ENCODE results near the gene CTSD. TPM values are rescaled to one million over a fixed set of nuclear protein-coding genes. Genes with fewer than 3 reads are reported as not detected.
A peak's percentile ranks its signal among the peaks of the same experiment; 100 is the strongest.

Gene CTSD
- total RNA-seq, 2 donors from 2014 or later, result 79.6 to 83.2 TPM

- H3K27me3 Mint-ChIP-seq, result no peaks in the 10 kb centered on the region
- no peak overlapping the region for H3K4me3 Mint-ChIP-seq
- H3K9me3 ChIP-seq (ENCODE audit: control insufficient read depth, low read length, poor library complexity, severe bottlenecking), result no peaks in the 10 kb centered on the region
- no peaks in the 10 kb centered on the region for H3K36me3 Mint-ChIP-seq (ENCODE audit: low read depth)
- no peak for ATAC-seq
- H3K27ac Mint-ChIP-seq, result no peak overlapping the region
- H3K4me1 Mint-ChIP-seq, result peaks cover 45% of the 10 kb centered on the region
- DNase-seq, result no peak
These were observed 3.2 kb downstream of the CTSD start for GRCh38 chr11:1760351-1761109.

GRCh38 chr11:1759851-1760220 is 3.9 kb downstream of the CTSD start:
- no peaks in the 10 kb centered on the region for H3K9me3 ChIP-seq (ENCODE audit: control insufficient read depth, low read length, poor library complexity, severe bottlenecking)
- H3K27ac Mint-ChIP-seq, result no peak overlapping the region
- H3K4me1 Mint-ChIP-seq, result peaks cover 46% of the 10 kb centered on the region
- ATAC-seq, result no peak
- H3K4me3 Mint-ChIP-seq, result no peak overlapping the region
- no peak for DNase-seq
- H3K36me3 Mint-ChIP-seq (ENCODE audit: low read depth), result no peaks in the 10 kb centered on the region
- no peaks in the 10 kb centered on the region for H3K27me3 Mint-ChIP-seq

- H3K4me3 Mint-ChIP-seq, result no peak overlapping the region
- no peaks in the 10 kb centered on the region for H3K36me3 Mint-ChIP-seq (ENCODE audit: low read depth)
- no peaks in the 10 kb centered on the region for H3K27me3 Mint-ChIP-seq
- peaks cover 46% of the 10 kb centered on the region for H3K4me1 Mint-ChIP-seq
- no peaks in the 10 kb centered on the region for H3K9me3 ChIP-seq (ENCODE audit: control insufficient read depth, low read length, poor library complexity, severe bottlenecking)
- no peak for ATAC-seq
- H3K27ac Mint-ChIP-seq, result peak overlapping the region; percentile 60
- no peak for DNase-seq
These were observed 4.4 kb downstream of the CTSD start for GRCh38 chr11:1759151-1759850.

- peaks cover 45% of the 10 kb centered on the region for H3K4me1 Mint-ChIP-seq
- ATAC-seq, result no peak
- peak overlapping the region; percentile 81 for H3K4me3 Mint-ChIP-seq
- no peak for DNase-seq
- H3K36me3 Mint-ChIP-seq (ENCODE audit: low read depth), result no peaks in the 10 kb centered on the region
- peak overlapping the region; percentile 60 for H3K27ac Mint-ChIP-seq
- no peaks in the 10 kb centered on the region for H3K27me3 Mint-ChIP-seq
- no peaks in the 10 kb centered on the region for H3K9me3 ChIP-seq (ENCODE audit: control insufficient read depth, low read length, poor library complexity, severe bottlenecking)
These were observed 5.0 kb downstream of the CTSD start for GRCh38 chr11:1758611-1759150.

GRCh38 chr11:1757861-1758610 is 5.7 kb downstream of the CTSD start:
- Mint-ChIP-seq H3K27me3 (no peaks in the 10 kb centered on the region), H3K4me3 (peak overlapping the region; percentile 81), H3K36me3 (ENCODE audit: low read depth) (no peaks in the 10 kb centered on the region), H3K27ac (peak overlapping the region; percentile 60), H3K4me1 (peaks cover 46% of the 10 kb centered on the region)
- H3K9me3 ChIP-seq (ENCODE audit: control insufficient read depth, low read length, poor library complexity, severe bottlenecking), result no peaks in the 10 kb centered on the region
- DNase-seq (no peak), ATAC-seq (peak; percentile 64)

- peak overlapping the region; percentile 81 for H3K4me3 Mint-ChIP-seq
- H3K27me3 Mint-ChIP-seq, result no peaks in the 10 kb centered on the region
These were observed 6.6 kb downstream of the CTSD start for GRCh38 chr11:1756791-1757771.

GRCh38 chr11:1755692-1756561 is 7.8 kb downstream of the CTSD start:
- no peaks in the 10 kb centered on the region for H3K9me3 ChIP-seq (ENCODE audit: control insufficient read depth, low read length, poor library complexity, severe bottlenecking)
- ATAC-seq (no peak), DNase-seq (no peak)
- Mint-ChIP-seq H3K36me3 (ENCODE audit: low read depth) (no peaks in the 10 kb centered on the region), H3K27ac (peak overlapping the region; percentile 32), H3K27me3 (no peaks in the 10 kb centered on the region), H3K4me1 (peaks cover 31% of the 10 kb centered on the region), H3K4me3 (peak overlapping the region; percentile 53)

More at GRCh38 chr11:1756791-1757771, 6.6 kb downstream of the CTSD start:
- peak overlapping the region; percentile 60 for H3K27ac Mint-ChIP-seq
- DNase-seq (no peak), ATAC-seq (no peak)
- H3K9me3 ChIP-seq (ENCODE audit: control insufficient read depth, low read length, poor library complexity, severe bottlenecking), result no peaks in the 10 kb centered on the region
- H3K36me3 Mint-ChIP-seq (ENCODE audit: low read depth), result no peaks in the 10 kb centered on the region
- H3K4me1 Mint-ChIP-seq, result peaks cover 39% of the 10 kb centered on the region

- Mint-ChIP-seq H3K36me3 (ENCODE audit: low read depth) (no peaks in the 10 kb centered on the region), H3K27ac (peak overlapping the region; percentile 32), H3K27me3 (peaks cover 5% of the 10 kb centered on the region), H3K4me3 (no peak overlapping the region), H3K4me1 (peaks cover 35% of the 10 kb centered on the region)
- H3K9me3 ChIP-seq (ENCODE audit: control insufficient read depth, low read length, poor library complexity, severe bottlenecking), result no peaks in the 10 kb centered on the region
- DNase-seq, result no peak
- no peak for ATAC-seq
These were observed 8.4 kb downstream of the CTSD start for GRCh38 chr11:1755344-1755691.

- ATAC-seq (no peak), DNase-seq (no peak)
- H3K4me3 Mint-ChIP-seq, result no peak overlapping the region
These were observed 9.2 kb downstream of the CTSD start for GRCh38 chr11:1754376-1755150.

GRCh38 chr11:1753929-1754305 is 9.8 kb downstream of the CTSD start:
- H3K27me3 Mint-ChIP-seq, result peaks cover 15% of the 10 kb centered on the region
- no peak overlapping the region for H3K27ac Mint-ChIP-seq
- no peak overlapping the region for H3K4me3 Mint-ChIP-seq
- peaks cover 39% of the 10 kb centered on the region for H3K4me1 Mint-ChIP-seq
- H3K9me3 ChIP-seq (ENCODE audit: control insufficient read depth, low read length, poor library complexity, severe bottlenecking), result no peaks in the 10 kb centered on the region
- DNase-seq (no peak), ATAC-seq (no peak)
- no peaks in the 10 kb centered on the region for H3K36me3 Mint-ChIP-seq (ENCODE audit: low read depth)

More at GRCh38 chr11:1754376-1755150, 9.2 kb downstream of the CTSD start:
- Mint-ChIP-seq H3K27me3 (peaks cover 12% of the 10 kb centered on the region), H3K36me3 (ENCODE audit: low read depth) (no peaks in the 10 kb centered on the region), H3K27ac (no peak overlapping the region), H3K4me1 (peaks cover 41% of the 10 kb centered on the region)
- no peaks in the 10 kb centered on the region for H3K9me3 ChIP-seq (ENCODE audit: control insufficient read depth, low read length, poor library complexity, severe bottlenecking)

- Mint-ChIP-seq H3K27ac (no peak overlapping the region), H3K36me3 (ENCODE audit: low read depth) (no peaks in the 10 kb centered on the region), H3K4me1 (peaks cover 35% of the 10 kb centered on the region), H3K4me3 (no peak overlapping the region), H3K27me3 (peaks cover 15% of the 10 kb centered on the region)
- ATAC-seq (no peak), DNase-seq (no peak)
- no peaks in the 10 kb centered on the region for H3K9me3 ChIP-seq (ENCODE audit: control insufficient read depth, low read length, poor library complexity, severe bottlenecking)
These were observed 10.3 kb downstream of the CTSD start for GRCh38 chr11:1753229-1753928.
